H1 (cell line): ENCODE measurements around the gene OR1K1. TPM values are rescaled to one million over a fixed set of nuclear protein-coding genes. Genes with fewer than 3 reads are reported as not detected.

Experiments
- CTCF ChIA-PET: fragments of 300-600 bp; sonication (Branson Sonifier 250); formaldehyde crosslinking; loops from one replicate; lab custom pipeline; 2021; ENCODE audit not compliant: partially characterized antibody; lab: Charles Lee
- POLR2A ChIA-PET: fragments of 300-600 bp; sonication (Branson Sonifier 250); formaldehyde crosslinking; loops from one replicate; lab custom pipeline; 2021; ENCODE audit warnings: inconsistent platforms; ENCODE audit not compliant: partially characterized antibody; lab: Charles Lee
- DNase-seq, 2 experiments: peaks; one replicate each; pipeline versions ENCODE4 v3.0.0 to v3.0.0-alpha.2; 2010 to 2022; ENCODE audit warnings: low spot score in 2 of 2, low read depth in 1 of 2, mixed read lengths in 1 of 2
- FAIRE-seq: peaks from 2 replicates; lab custom pipeline; 2011; peaks lifted over from hg19 to GRCh38; lab: Jason Lieb, UNC
- H2AFZ ChIP-seq: 2 replicates; pipeline ENCODE4 v1.8.1; 2012; ENCODE audit warnings: low read length, inconsistent platforms
- H2AK5ac ChIP-seq: 2 replicates; pipeline ENCODE4 v1.6.1; 2013; ENCODE audit warnings: low read depth, low read length
- H2BK120ac ChIP-seq: replicated peaks from 2 replicates; pipeline ENCODE3; 2013; ENCODE audit warnings: low read depth, low read length, inconsistent platforms
- H2BK12ac ChIP-seq: 2 replicates; pipeline ENCODE4 v1.6.1; 2013; ENCODE audit warnings: low read depth, low read length
- H2BK15ac ChIP-seq: 2 replicates; pipeline ENCODE4 v1.6.1; 2013; ENCODE audit warnings: low read length
- H2BK20ac ChIP-seq: 2 replicates; pipeline ENCODE4 v1.6.1; 2013; ENCODE audit warnings: low read length
- H2BK5ac ChIP-seq: 2 replicates; pipeline ENCODE4 v1.6.1; 2013; ENCODE audit warnings: low read depth, low read length
- H3K14ac ChIP-seq: 2 replicates; pipeline ENCODE4 v1.6.1; 2013; ENCODE audit warnings: inconsistent platforms; ENCODE audit not compliant: insufficient read length
- H3K18ac ChIP-seq: 2 replicates; pipeline ENCODE4 v1.6.1; 2013; ENCODE audit warnings: low read length; ENCODE audit errors: extremely low read depth
- H3K23ac ChIP-seq: 2 replicates; pipeline ENCODE4 v1.6.1; 2013; ENCODE audit warnings: inconsistent platforms; ENCODE audit not compliant: insufficient read length
- H3K23me2 ChIP-seq: 2 replicates; pipeline ENCODE4 v1.6.1; 2013; ENCODE audit warnings: low read depth, low read length
- H3K27ac ChIP-seq: 2 replicates; pipeline ENCODE4 v1.6.1; 2011; ENCODE audit warnings: low read depth, low read length, inconsistent platforms
- H3K27me3 ChIP-seq, 4 experiments: replicated peaks in 1 of 4; 1 replicate in 1 of 4; 2 replicates in 3 of 4; pipeline versions ENCODE4 v1.6.1 to v1.8.1; 2011 to 2013; ENCODE audit warnings: low read length in 3 of 4, mild to moderate bottlenecking in 3 of 4, inconsistent platforms in 2 of 4, mixed read lengths in 2 of 4, moderate library complexity in 1 of 4; ENCODE audit not compliant: control insufficient read depth in 3 of 4, insufficient read depth in 3 of 4; ENCODE audit errors: extremely low read depth in 1 of 4
- H3K36me3 ChIP-seq, 4 experiments: 2 replicates each; pipeline versions ENCODE4 v1.6.1 to v1.8.1; 2011 to 2013; ENCODE audit warnings: mild to moderate bottlenecking in 4 of 4, low read length in 3 of 4, moderate library complexity in 2 of 4, control low read depth in 1 of 4, inconsistent platforms in 1 of 4; ENCODE audit not compliant: insufficient read depth in 4 of 4, control insufficient read depth in 2 of 4
- H3K4ac ChIP-seq: replicated peaks from 2 replicates; pipeline ENCODE3; 2013; ENCODE audit warnings: low read length, low read depth, mixed read lengths, inconsistent platforms; ENCODE audit not compliant: insufficient read length
- H3K4me1 ChIP-seq, 4 experiments: replicated peaks in 1 of 4; 1 replicate in 1 of 4; 2 replicates in 3 of 4; pipeline versions ENCODE4 v1.6.1 to v1.8.1; 2011 to 2013; ENCODE audit warnings: low read length in 3 of 4, inconsistent platforms in 2 of 4, mixed read lengths in 1 of 4; ENCODE audit not compliant: insufficient read depth in 4 of 4, control insufficient read depth in 3 of 4
- H3K4me2 ChIP-seq, 2 experiments: 2 replicates each; pipeline versions ENCODE4 v1.6.1 to v1.8.1; 2011 to 2013; ENCODE audit warnings: low read depth in 2 of 2, low read length in 2 of 2, control low read depth in 1 of 2, inconsistent platforms in 1 of 2, mild to moderate bottlenecking in 1 of 2; ENCODE audit not compliant: insufficient read depth in 1 of 2
- H3K4me3 ChIP-seq, 4 experiments: fragments of 200-600, 300-600 bp in 1 of 4; sonication (generic), shearing (Covaris generic), sonication (Bioruptor Twin) in 1 of 4; 2 replicates each; pipeline versions ENCODE4 v1.5.1 to v1.8.1; 2011 to 2016; ENCODE audit warnings: low read length in 4 of 4, low read depth in 3 of 4, control low read depth in 2 of 4, inconsistent platforms in 2 of 4, mild to moderate bottlenecking in 2 of 4, mixed read lengths in 1 of 4, moderate library complexity in 1 of 4; ENCODE audit not compliant: insufficient read depth in 2 of 4; ENCODE audit errors: extremely low read depth in 1 of 4
- H3K56ac ChIP-seq: replicated peaks from 2 replicates; pipeline ENCODE3; 2013; ENCODE audit warnings: low read depth, mild to moderate bottlenecking, mixed read lengths, low read length, inconsistent platforms; ENCODE audit not compliant: insufficient read length
- H3K79me1 ChIP-seq: 2 replicates; pipeline ENCODE4 v1.6.1; 2013; ENCODE audit warnings: low read depth, low read length, control low read depth
- H3K79me2 ChIP-seq, 2 experiments: 2 replicates each; pipeline versions ENCODE4 v1.6.1 to v1.8.1; 2012 to 2013; ENCODE audit warnings: low read length in 2 of 2, mild to moderate bottlenecking in 2 of 2, inconsistent platforms in 1 of 2; ENCODE audit not compliant: insufficient read depth in 2 of 2, control insufficient read depth in 1 of 2
- H3K9ac ChIP-seq, 4 experiments: replicated peaks in 1 of 4; 1 replicate in 1 of 4; 2 replicates in 3 of 4; pipeline versions ENCODE4 v1.6.1 to v1.8.1; 2011 to 2013; ENCODE audit warnings: low read depth in 3 of 4, low read length in 3 of 4, control low read depth in 2 of 4, mild to moderate bottlenecking in 2 of 4, moderate library complexity in 2 of 4, inconsistent platforms in 1 of 4; ENCODE audit errors: extremely low read depth in 1 of 4
- H3K9me3 ChIP-seq, 2 experiments: 2 replicates each; pipeline versions ENCODE4 v1.6.1 to v1.8.1; 2012 to 2013; ENCODE audit warnings: mild to moderate bottlenecking in 2 of 2, moderate library complexity in 2 of 2, control low read depth in 1 of 2, inconsistent platforms in 1 of 2, low read depth in 1 of 2, low read length in 1 of 2, mixed read lengths in 1 of 2; ENCODE audit not compliant: insufficient read depth in 2 of 2
- H4K20me1 ChIP-seq, 2 experiments: replicated peaks in 1 of 2; 2 replicates each; pipeline versions ENCODE3 to v1.8.1; 2011 to 2013; ENCODE audit warnings: inconsistent platforms in 2 of 2, low read length in 2 of 2, mild to moderate bottlenecking in 1 of 2; ENCODE audit not compliant: insufficient read depth in 2 of 2, control insufficient read depth in 1 of 2
- H4K5ac ChIP-seq: 2 replicates; pipeline ENCODE4 v1.6.1; 2013; ENCODE audit warnings: low read length, low read depth, mixed read lengths, inconsistent platforms; ENCODE audit not compliant: insufficient read length
- H4K8ac ChIP-seq: 2 replicates; pipeline ENCODE4 v1.8.0; 2013; ENCODE audit warnings: mild to moderate bottlenecking, moderate library complexity, low read length, inconsistent platforms; ENCODE audit not compliant: insufficient read depth; ENCODE audit errors: extremely low read depth
- H4K91ac ChIP-seq: replicated peaks from 2 replicates; pipeline ENCODE3; 2013; ENCODE audit warnings: low read length, mixed read lengths, inconsistent platforms; ENCODE audit not compliant: insufficient read length
- CEBPB ChIP-seq: IDR thresholded peaks from 2 replicates; pipeline ENCODE4 v1.6.1; 2012; ENCODE audit warnings: low read depth, low read length
- CHD2 ChIP-seq: IDR thresholded peaks from 2 replicates; pipeline ENCODE4 v1.6.1; 2012; ENCODE audit warnings: low read length, improper control_type of control experiment
- EGR1 ChIP-seq: IDR thresholded peaks from 2 replicates; pipeline ENCODE4 v1.6.1; 2011; ENCODE audit warnings: low read depth, low read length, borderline replicate concordance
- GTF2F1 ChIP-seq: IDR thresholded peaks from 2 replicates; pipeline ENCODE4 v1.6.1; 2012; ENCODE audit warnings: low read depth, low read length, improper control_type of control experiment, borderline replicate concordance
- NRF1 ChIP-seq: IDR thresholded peaks from 2 replicates; pipeline ENCODE4 v1.6.1; 2011; ENCODE audit warnings: mild to moderate bottlenecking, low read depth, low read length, improper control_type of control experiment
- POLR2A ChIP-seq, 2 experiments: IDR thresholded peaks; 1 replicate in 1 of 2; 2 replicates in 1 of 2; pipeline ENCODE4 v1.6.1; 2011; ENCODE audit warnings: low read depth in 2 of 2, low read length in 2 of 2, mild to moderate bottlenecking in 2 of 2; ENCODE audit errors: control extremely low read depth in 1 of 2
- POU5F1 ChIP-seq: IDR thresholded peaks from 2 replicates; pipeline ENCODE4 v1.6.1; 2011; ENCODE audit warnings: low read depth, mild to moderate bottlenecking, low read length, moderate library complexity
- RAD21 ChIP-seq, 2 experiments: IDR thresholded peaks in 1 of 2; conservative IDR thresholded peaks in 1 of 2; 2 replicates each; pipeline ENCODE4 v1.6.1; 2011; ENCODE audit warnings: low read depth in 2 of 2, low read length in 2 of 2, improper control_type of control experiment in 1 of 2, inconsistent platforms in 1 of 2, mild to moderate bottlenecking in 1 of 2, moderate library complexity in 1 of 2
- SAP30 ChIP-seq: fragments of 300-600 bp; sonication (generic); IDR thresholded peaks from 2 replicates; pipeline ENCODE4 v1.7.1; 2012; ENCODE audit warnings: low read length, moderate library complexity, mild to moderate bottlenecking, inconsistent platforms; ENCODE audit not compliant: insufficient read depth, insufficient replicate concordance
- SRF ChIP-seq: IDR thresholded peaks from 2 replicates; pipeline ENCODE4 v1.6.1; 2011; ENCODE audit warnings: mild to moderate bottlenecking, low read depth, low read length, moderate library complexity
- TAF1 ChIP-seq: IDR thresholded peaks from 2 replicates; pipeline ENCODE4 v1.6.1; 2011; ENCODE audit warnings: mild to moderate bottlenecking, low read depth, low read length
- TCF12 ChIP-seq: IDR thresholded peaks from 2 replicates; pipeline ENCODE4 v1.6.1; 2011; ENCODE audit warnings: low read depth, mild to moderate bottlenecking, low read length
- YY1 ChIP-seq: IDR thresholded peaks from 2 replicates; pipeline ENCODE4 v1.6.1; 2011; ENCODE audit warnings: low read depth, mild to moderate bottlenecking, low read length
- WGBS, 2 experiments: shearing (Covaris generic) in 1 of 2; methylation state at CpG; one replicate each; pipeline versions ENCODE4 v1.1.6 to v1.1.7; 2013 to 2015; ENCODE audit warnings: low lambda C conversion rate in 2 of 2, mixed read lengths in 2 of 2, inconsistent platforms in 1 of 2, low coverage in 1 of 2, missing lambda C conversion rate in 1 of 2; ENCODE audit not compliant: insufficient replicate concordance in 2 of 2, insufficient coverage in 1 of 2, insufficient read length in 1 of 2; ENCODE audit errors: extremely low coverage in 1 of 2, missing lambda C conversion rate in 1 of 2; 5-methylcytosine and 5-hydroxymethylcytosine counted together
- polyA plus RNA-seq, 7 experiments: library from polyadenylated mRNA; depleted of rRNA in 3 of 7; stranded (reverse) in 5 of 7; unstranded in 2 of 7; fragments of >200 nt in 5 of 7; fragments of 200-250 nt in 2 of 7; gene quantifications; 1 replicate in 5 of 7; 2 replicates in 1 of 7; 4 replicates in 1 of 7; pipeline versions ENCODE4 v1.2.1 to v1.2.3, GENCODE V29; 2011 to 2013; ENCODE audit warnings: missing spikeins in 2 of 7, mixed read lengths in 2 of 7
- total RNA-seq: library from RNA; stranded (reverse); fragmentation: NEBNext Ultra II Directional; extraction: Animal tissue kit (Norgen Biotek cat#: 25700); gene quantifications from 2 replicates; pipeline ENCODE4 v1.2.1, GENCODE V29; 2021
- TF ChIP-seq, protein P1 (sequence below): IDR thresholded peaks from 2 replicates; pipeline ENCODE4 v1.6.1; 2012; ENCODE audit warnings: inconsistent platforms

Gene OR1K1
- total and polyA plus RNA-seq, 2 of the 8 experiments (the other 6 are each of a cell fraction or from before 2014, with no cell fraction given), result not detected

DNA sequence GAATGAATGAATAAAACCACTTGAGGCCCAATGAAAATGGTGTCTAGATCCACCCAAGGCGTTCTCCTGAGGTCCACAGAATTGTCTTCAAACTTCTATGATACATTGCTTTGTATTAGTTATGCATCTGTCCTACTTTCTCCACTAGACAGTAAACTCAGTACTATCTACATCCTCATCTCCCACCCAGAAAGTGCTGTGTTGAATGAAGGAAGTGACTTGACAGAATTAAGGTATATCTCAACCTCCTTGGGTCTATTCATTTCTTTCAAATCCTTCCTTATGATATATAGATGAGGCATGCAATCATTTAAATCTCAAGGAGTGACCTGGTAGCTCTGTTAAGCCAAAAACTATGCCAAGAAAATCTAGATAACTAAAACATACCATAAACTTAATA, 44.2 kb downstream of the OR1K1 start:
- no peak overlapping the region for H3K23ac ChIP-seq
- no peak overlapping the region for H3K4ac ChIP-seq
- CTCF ChIA-PET, result interaction anchor here (1.7 kb wide), 1 partner anchor 9 kb away, joined by 6 read pairs; no protein-coding TSS in a partner anchor
- no peak overlapping the region for H4K5ac ChIP-seq
- no peak overlapping the region for H4K8ac ChIP-seq
- no peak overlapping the region for H3K14ac ChIP-seq
- no peaks in the 10 kb centered on the region for H3K79me2 ChIP-seq
- no peak overlapping the region for H2AK5ac ChIP-seq
- H3K4me1 ChIP-seq, result no peaks in the 10 kb centered on the region
- no peak overlapping the region for H3K4me2 ChIP-seq
- no peaks in the 10 kb centered on the region for H3K79me1 ChIP-seq
- H4K91ac ChIP-seq, result no peak overlapping the region
- H2BK20ac ChIP-seq, result no peak overlapping the region
- no peak overlapping the region for H2BK12ac ChIP-seq
- H2BK120ac ChIP-seq, result no peak overlapping the region
- H3K9ac ChIP-seq, result no peak overlapping the region
- WGBS, 2 experiments, result 100% methylated on average over 1 of the region's 1 CpG; no CpG with 5 or more reads in 1 of the 2 experiments
- no peaks in the 10 kb centered on the region for H3K27me3 ChIP-seq
- H3K56ac ChIP-seq, result no peak overlapping the region
- H3K36me3 ChIP-seq, result peaks cover under 1 to 18% (median 7%) of the 10 kb centered on the region in 4 experiments; a peak in 5 of 8 replicates
- H3K4me3 ChIP-seq, result no peak overlapping the region
- H3K23me2 ChIP-seq, result no peaks in the 10 kb centered on the region
- TF ChIP-seq GTF2F1 (no peak), CEBPB (no peak), SRF (no peak), RAD21 (IDR thresholded peaks at IDR 0.05 in 1 of 2, conservative IDR thresholded peaks at IDR 0.05 in 1 of 2; ENCODE audit: low read depth in 2 of 2, low read length in 2 of 2) (no peak), POU5F1 (no peak), SAP30 (no peak), NRF1 (no peak), TCF12 (no peak), POLR2A (IDR thresholded peaks at IDR 0.05; ENCODE audit: control extremely low read depth in 1 of 2, low read depth in 2 of 2, low read length in 2 of 2) (no peak), YY1 (no peak), CHD2 (no peak), TAF1 (no peak), EGR1 (no peak)
- TF ChIP-seq, protein P1, sequence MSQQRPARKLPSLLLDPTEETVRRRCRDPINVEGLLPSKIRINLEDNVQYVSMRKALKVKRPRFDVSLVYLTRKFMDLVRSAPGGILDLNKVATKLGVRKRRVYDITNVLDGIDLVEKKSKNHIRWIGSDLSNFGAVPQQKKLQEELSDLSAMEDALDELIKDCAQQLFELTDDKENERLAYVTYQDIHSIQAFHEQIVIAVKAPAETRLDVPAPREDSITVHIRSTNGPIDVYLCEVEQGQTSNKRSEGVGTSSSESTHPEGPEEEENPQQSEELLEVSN, result no peak
- TF ChIP-seq, all 59 proteins: peak for 0
- Histone ChIP-seq H3K9me3 (peaks cover 3% of the 10 kb centered on the region in 2 experiments; a peak in 2 of 4 replicates), H2BK5ac (no peak overlapping the region), H3K27ac (no peak overlapping the region), H2BK15ac (no peak overlapping the region), H2AFZ (no peak overlapping the region), H3K18ac (no peak overlapping the region), H4K20me1 (no peaks in the 10 kb centered on the region)
- FAIRE-seq (no peak), DNase-seq (no peak)
- POLR2A ChIA-PET, result interaction anchor here (1.2 to 1.9 kb wide), 2 partner anchors 9 to 69 kb away, joined by 3 to 7 read pairs; partner anchors contain the start of gene ZBTB6
